Spleen (tissue), 13 donors: ENCODE data around the gene GABARAPL2. TPM values are rescaled to one million over a fixed set of nuclear protein-coding genes. Genes with fewer than 3 reads are reported as not detected.

Source experiments
- DNase-seq: peaks from one replicate; pipeline ENCODE4 v3.0.0-alpha.2; 2020
- H3K27ac ChIP-seq, 8 donors: fragments of 200-600 bp; sonication (generic) in 7 of 8; 1 replicate in 4 of 8; 2 replicates in 4 of 8; pipeline versions ENCODE4 v1.5.0 to v1.8.0; 2016 to 2021; ENCODE audit warnings: inconsistent platforms in 4 of 8, mild to moderate bottlenecking in 4 of 8, moderate library complexity in 1 of 8
- H3K27me3 ChIP-seq, 7 donors: fragments of 200-600 bp; sonication (generic) in 6 of 7; replicated peaks in 1 of 7; 1 replicate in 4 of 7; 2 replicates in 3 of 7; pipeline versions ENCODE4 v1.5.0 to v1.8.0; 2016 to 2021; ENCODE audit warnings: inconsistent platforms in 3 of 7, mild to moderate bottlenecking in 1 of 7
- H3K36me3 ChIP-seq, 6 donors: fragments of 200-600 bp; sonication (generic) in 5 of 6; 1 replicate in 4 of 6; 2 replicates in 2 of 6; pipeline versions ENCODE4 v1.5.0 to v1.8.0; 2016 to 2021; ENCODE audit warnings: inconsistent platforms in 2 of 6
- H3K4me1 ChIP-seq, 6 donors: fragments of 200-600 bp; sonication (generic) in 5 of 6; 1 replicate in 3 of 6; 2 replicates in 3 of 6; pipeline versions ENCODE4 v1.5.0 to v1.8.0; 2016 to 2021; ENCODE audit warnings: inconsistent platforms in 3 of 6
- H3K4me3 ChIP-seq, 8 donors: fragments of 200-600 bp; sonication (generic) in 7 of 8; 1 replicate in 4 of 8; 2 replicates in 4 of 8; pipeline versions ENCODE4 v1.5.0 to v1.8.0; 2016 to 2021; ENCODE audit warnings: inconsistent platforms in 4 of 8, mild to moderate bottlenecking in 4 of 8, moderate library complexity in 2 of 8
- H3K9me3 ChIP-seq, 8 donors: fragments of 200-600 bp; sonication (generic) in 7 of 8; 1 replicate in 4 of 8; 2 replicates in 4 of 8; pipeline versions ENCODE4 v1.5.0 to v1.8.0; 2016 to 2021; ENCODE audit warnings: inconsistent platforms in 4 of 8
- CTCF ChIP-seq, 11 experiments: fragments of 200-600 bp in 7 of 11; fragments of 450-650 bp in 4 of 11; sonication (generic) in 4 of 11; IDR thresholded peaks in 8 of 11; conservative IDR thresholded peaks in 3 of 11; 1 replicate in 7 of 11; 2 replicates in 4 of 11; pipeline versions ENCODE4 v1.4.0 to v1.8.0; 2016 to 2021; ENCODE audit warnings: antibody characterized with exemption in 11 of 11, inconsistent platforms in 4 of 11, mild to moderate bottlenecking in 1 of 11
- POLR2A ChIP-seq, 3 donors: fragments of 450-650 bp; IDR thresholded peaks; one replicate each; pipeline ENCODE4 v1.5.1; 2017; ENCODE audit warnings: antibody characterized with exemption in 3 of 3, mild to moderate bottlenecking in 1 of 3
- POLR2AphosphoS5 ChIP-seq, 3 donors: sonication (generic); formaldehyde crosslinking; IDR thresholded peaks; one replicate each; pipeline ENCODE4 v1.5.1; 2017; ENCODE audit warnings: antibody characterized with exemption in 3 of 3
- WGBS, 5 donors: extraction: QIAGEN DNeasy Blood & Tissue Kit in 3 of 5; methylation state at CpG; one replicate each; pipeline versions ENCODE4 v1.1.5 to v1.1.7; 2013 to 2018; 5-methylcytosine and 5-hydroxymethylcytosine counted together
- intact Hi-C: fragments of 100-400 bp; cut with DNase I; formaldehyde crosslinking; loops from one replicate; pipeline ENCODE4 v1.15.0; 2023; ENCODE audit warnings: low total_unique reads
- long read RNA-seq, 2 donors: transcript quantifications; one replicate each; lab custom pipeline, GENCODE V29; 2026
- polyA plus RNA-seq, 3 donors: library from polyadenylated mRNA; stranded (reverse); fragments of 200-250 nt; gene quantifications; one replicate each; pipeline ENCODE4 v1.2.1, GENCODE V29; 2013
- total RNA-seq, 7 donors: library from RNA; depleted of rRNA in 3 of 7; stranded (reverse); fragments of >200 nt in 3 of 7; fragmentation: NEBNext Ultra II Directional in 4 of 7; extraction: Animal tissue kit (Norgen Biotek cat#: 25700) in 4 of 7; gene quantifications; one replicate each; pipeline versions ENCODE4 v1.1.0 to v1.2.1, GENCODE V29; 2016 to 2021
- donor health status: healthy with polysubstance abuse.
- donor health status: DM: no; HTN: no; CAD: no; lungs with moderate emphysema.
- donor health status: DM: no; HTN: no; CAD: no.
- donor health status: Bipolar disorder and iron deficiency.
- donor health status: healthy.
- donor health status: DM: no; HTN: no; CAD: no.
- donor health status: DM: yes; HTN: yes; CAD: no.

The GABARAPL2 gene
- total RNA-seq (100 to 1,000 TPM; 111 to 133 (median 119) TPM), polyA plus RNA-seq (100 to 1,000 TPM in 2 of 3 donors, 10 to 100 TPM in 1; 86.6 to 169 (median 130) TPM)
- long read RNA-seq, donor 1, transcript GABARAPL2-204 (1 exons, 2,274 nt) = major isoform, 169 of 336 reads
- long read RNA-seq, donor 1, transcript GABARAPL2-201 (4 exons, 1,002 nt) = minor isoform, 151 of 336 reads
- long read RNA-seq, donor 1, partial matches to known transcripts = 10 of 336 reads
- long read RNA-seq, donor 1, other reads (novel, unspliced or antisense) = 0 of 336 reads
- long read RNA-seq, donor 2, transcript GABARAPL2-201 (4 exons, 1,002 nt) = minor isoform, 123 of 321 reads
- long read RNA-seq, donor 2, transcript GABARAPL2-204 (1 exons, 2,274 nt) = major isoform, 176 of 321 reads
- long read RNA-seq, donor 2, partial matches to known transcripts = 20 of 321 reads
- long read RNA-seq, donor 2, other reads (novel, unspliced or antisense) = 0 of 321 reads

DNA sequence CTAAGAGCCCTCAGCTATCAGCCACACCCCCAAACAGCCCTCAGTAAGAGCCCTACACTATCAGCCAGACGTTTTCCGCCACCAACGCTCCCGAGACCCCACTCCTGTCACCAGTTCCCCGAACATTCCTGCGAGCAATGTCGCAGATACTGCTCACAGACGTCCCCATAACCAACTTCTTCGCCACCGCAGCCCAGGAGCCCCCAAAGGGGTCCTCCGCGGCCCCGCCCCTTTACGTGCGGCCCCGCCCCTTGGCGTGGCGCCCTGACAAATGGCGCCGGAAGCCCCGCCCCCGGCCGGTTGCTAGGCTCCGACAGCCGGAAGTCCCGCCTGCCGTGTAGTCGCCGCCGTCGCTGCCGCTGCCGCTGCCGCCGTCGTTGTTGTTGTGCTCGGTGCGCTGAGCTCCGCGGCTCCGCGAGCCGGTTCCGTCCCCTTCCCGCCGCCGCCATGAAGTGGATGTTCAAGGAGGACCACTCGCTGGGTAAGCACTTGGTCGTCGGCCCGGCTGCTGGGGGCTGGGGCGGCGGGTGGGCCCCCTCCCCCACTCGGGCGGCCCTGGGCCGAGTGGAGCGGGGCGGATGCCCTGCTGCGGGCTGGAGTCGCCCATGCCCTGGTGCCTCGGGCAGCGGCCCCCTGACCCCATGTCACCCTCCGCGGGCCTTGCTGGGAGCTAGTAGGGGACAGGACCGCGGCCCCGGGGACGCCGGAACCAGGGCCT is at the start of gene GABARAPL2:
GABARAPL2 (plus strand) TSS at position 340 of the 718 bp plus-strand sequence; CDS start at position 448, 108 bp downstream.
- peaks cover 38 to 63% (median 54%) of the 10 kb centered on the region in 6 donors for H3K4me1 ChIP-seq
- 0 to 1% (median 0%) methylated on average over 10 to 69 of the region's 69 CpGs for WGBS, 5 donors
- intact Hi-C loops = loop anchor here (5.0 kb wide), 1 partner anchor 56 kb away; the partner anchor contains the start of gene ADAT1
- peaks cover 0 to 38% (median 31%) of the 10 kb centered on the region in 6 donors for H3K36me3 ChIP-seq
- DNase-seq = peak; percentile 97
- no peaks in the 10 kb centered on the region for H3K27me3 ChIP-seq
- peak within 1 kb of the TSS; percentile 70 to 98 (median 94) for H3K4me3 ChIP-seq
- peak in 1 of 11 experiments; percentile 36 for TF ChIP-seq CTCF (IDR thresholded peaks at IDR 0.05 in 8 of 11, conservative IDR thresholded peaks at IDR 0.05 in 3 of 11)
- TF ChIP-seq POLR2AphosphoS5 (IDR thresholded peaks at IDR 0.05) = peak; percentile 96 to 98 (median 97)
- TF ChIP-seq POLR2A (IDR thresholded peaks at IDR 0.05) = peak; percentile 56 to 60 (median 60)
- H3K9me3 ChIP-seq = no peaks in the 10 kb centered on the region
- peak within 1 kb of the TSS; percentile 83 to 96 (median 88) for H3K27ac ChIP-seq

- no peak for DNase-seq
- TF ChIP-seq POLR2A (IDR thresholded peaks at IDR 0.05) (no peak), CTCF (IDR thresholded peaks at IDR 0.05 in 8 of 11, conservative IDR thresholded peaks at IDR 0.05 in 3 of 11) (no peak), POLR2AphosphoS5 (IDR thresholded peaks at IDR 0.05) (no peak)
- no peaks in the 10 kb centered on the region for H3K27me3 ChIP-seq
- H3K27ac ChIP-seq = no peak overlapping the region
- H3K4me3 ChIP-seq = no peak overlapping the region
- H3K9me3 ChIP-seq = no peaks in the 10 kb centered on the region
- H3K36me3 ChIP-seq = no peaks in the 10 kb centered on the region
- intact Hi-C loops = no loop called here
- H3K4me1 ChIP-seq = peaks cover 0 to 17% (median 11%) of the 10 kb centered on the region in 6 donors
- 94 to 96% (median 94%) methylated on average over 6 of the region's 6 CpGs for WGBS, 5 donors
Measured at GRCh38 chr16:75519175-75519574, 47.0 kb upstream of the GABARAPL2 start.

GRCh38 chr16:75526032-75526790 is 40.0 kb upstream of the GABARAPL2 start:
- 72 to 92% (median 91%) methylated on average over 5 of the region's 5 CpGs for whole genome bisulfite sequencing, 5 donors
- no peaks in the 10 kb centered on the region for H3K27me3 ChIP-seq

More at GRCh38 chr16:75526032-75526790, 40.0 kb upstream of the GABARAPL2 start:
- no peak overlapping the region for H3K4me3 ChIP-seq
- no peak overlapping the region for H3K27ac ChIP-seq
- H3K36me3 ChIP-seq = no peaks in the 10 kb centered on the region
- TF ChIP-seq POLR2A (IDR thresholded peaks at IDR 0.05) (no peak), CTCF (IDR thresholded peaks at IDR 0.05 in 8 of 11, conservative IDR thresholded peaks at IDR 0.05 in 3 of 11) (no peak), POLR2AphosphoS5 (IDR thresholded peaks at IDR 0.05) (no peak)
- intact Hi-C loops = no loop called here
- no peaks in the 10 kb centered on the region for H3K4me1 ChIP-seq
- no peaks in the 10 kb centered on the region for H3K9me3 ChIP-seq
- DNase-seq = no peak
